ENCODE data around the gene FDCSP.

DNA sequence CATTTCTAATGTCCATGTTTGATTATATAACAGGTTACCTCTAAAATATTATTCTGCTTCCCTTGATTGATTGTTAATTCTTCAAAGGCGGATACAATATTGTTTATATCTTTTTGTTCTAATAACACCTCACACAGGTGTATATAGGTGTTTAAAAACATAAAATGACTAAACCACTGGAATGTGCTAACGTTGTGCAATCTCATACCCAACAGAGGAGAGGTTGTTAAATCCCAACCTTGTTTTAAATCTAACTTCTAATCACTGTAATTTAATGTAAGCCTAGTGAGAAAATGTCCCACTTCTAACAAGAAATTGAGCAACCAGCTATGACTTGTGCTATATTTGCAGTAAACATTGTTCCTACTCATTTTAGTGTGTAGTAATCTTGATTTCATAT lies 29.1 kb upstream of the FDCSP start:
- TF ChIP-seq POLR2A (IDR thresholded peaks at IDR 0.05; ENCODE audit: low read depth, low read length) (no peak), POLR2AphosphoS5 (IDR thresholded peaks at IDR 0.05; ENCODE audit: low read depth, low read length) (no peak), TAF1 (IDR thresholded peaks at IDR 0.05; ENCODE audit: borderline replicate concordance, low read depth, low read length) (no peak)
